Activated gamma-delta T cell treated with anti-CD3 and anti-CD28 coated beads, Interleukin-2, amount 50 U/mL, for 16 hours (primary cell): ENCODE data around the gene NTM.

ENCODE experiments used
- DNase-seq: peaks from one replicate; pipeline ENCODE4 v3.0.0-alpha.2; 2020; ENCODE audit warnings: low read depth

The NTM gene

DNA sequence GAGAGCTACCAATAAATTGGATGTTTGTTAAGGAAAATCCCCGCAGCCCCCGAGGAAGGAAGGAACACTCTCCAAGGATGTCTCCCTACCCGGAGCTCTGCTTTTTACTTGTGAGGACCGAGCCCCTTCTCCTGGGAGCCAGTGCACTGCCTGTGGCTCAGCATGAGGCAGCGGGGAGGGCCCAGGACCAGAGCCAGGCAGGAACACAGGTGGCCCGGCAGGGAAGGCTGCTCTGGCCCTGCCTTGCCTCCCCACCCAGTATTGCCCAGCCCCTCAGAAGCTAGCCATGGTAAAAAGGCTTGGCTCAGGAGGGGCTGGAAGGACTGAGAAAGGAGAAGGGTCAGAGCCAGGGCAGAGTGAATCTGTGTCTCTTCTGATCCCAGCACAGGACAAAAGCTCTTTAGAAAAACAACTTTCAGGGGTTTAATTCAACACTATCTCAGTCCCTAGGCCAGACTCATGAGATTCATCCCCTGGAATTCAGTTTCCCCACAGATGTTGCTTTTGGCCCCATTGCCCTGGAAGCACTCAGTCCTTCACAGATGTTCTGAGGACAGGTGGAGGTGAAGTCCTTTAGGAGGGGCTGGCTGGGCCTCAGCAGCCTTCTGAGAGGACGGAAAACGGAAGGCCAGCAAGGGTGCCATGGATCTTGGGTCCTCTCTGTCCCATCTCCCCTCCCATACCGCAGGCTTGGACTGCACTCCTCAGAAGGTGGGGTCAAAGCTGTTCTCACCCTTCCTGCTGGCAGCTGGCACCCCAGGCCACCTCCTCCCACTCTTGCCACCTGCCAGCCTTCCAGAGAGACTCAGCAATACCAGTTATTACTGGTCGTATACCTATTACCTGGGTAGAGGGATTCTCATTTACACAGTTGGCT is 318.9 kb downstream of the NTM start:
- DNase-seq, result no peak

DNA sequence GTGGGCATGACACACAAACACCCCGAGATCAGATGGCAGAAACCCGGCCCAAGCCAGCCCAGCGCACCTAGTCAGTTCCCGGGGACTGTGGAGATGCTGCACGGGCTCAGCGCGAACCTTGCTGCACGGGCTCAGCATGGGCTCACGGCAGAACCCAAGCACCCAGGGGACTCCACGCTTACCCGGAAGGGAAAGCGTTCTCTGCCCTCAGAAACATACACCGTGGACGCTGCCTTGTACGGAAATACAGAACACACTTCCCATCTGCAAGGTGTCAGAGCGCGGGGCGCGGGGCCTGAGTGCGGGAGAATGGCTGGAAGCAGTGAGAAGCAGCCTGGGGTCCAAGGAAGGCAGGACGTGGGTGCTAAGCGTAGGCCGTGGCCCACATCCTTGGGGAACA is 319.9 kb downstream of the NTM start:
- no peak for DNase-seq

DNA sequence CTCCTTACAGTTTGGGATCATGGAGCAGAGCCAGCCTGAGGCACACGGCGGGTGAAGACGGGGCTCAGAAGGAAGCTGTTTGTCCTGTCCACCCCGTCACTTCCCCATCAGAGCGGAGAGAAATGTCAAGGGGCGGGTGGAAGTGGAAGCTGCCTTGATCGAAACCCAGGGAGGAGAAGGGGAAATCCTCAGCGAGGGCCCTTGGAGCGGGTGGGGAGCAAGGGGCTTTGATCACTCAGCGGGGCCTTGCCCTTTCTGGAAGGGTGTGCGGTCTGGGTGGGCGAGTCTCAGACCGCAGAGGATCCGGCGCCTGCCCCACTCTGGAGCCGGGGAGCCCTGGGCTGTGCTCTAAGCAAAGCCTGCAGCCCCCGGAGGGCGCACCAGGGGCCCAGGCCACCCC is 320.4 kb downstream of the NTM start:
- DNase-seq, result no peak

GRCh38 chr11:131691181-131692041 is 321.0 kb downstream of the NTM start:
- DNase-seq, result no peak

DNA sequence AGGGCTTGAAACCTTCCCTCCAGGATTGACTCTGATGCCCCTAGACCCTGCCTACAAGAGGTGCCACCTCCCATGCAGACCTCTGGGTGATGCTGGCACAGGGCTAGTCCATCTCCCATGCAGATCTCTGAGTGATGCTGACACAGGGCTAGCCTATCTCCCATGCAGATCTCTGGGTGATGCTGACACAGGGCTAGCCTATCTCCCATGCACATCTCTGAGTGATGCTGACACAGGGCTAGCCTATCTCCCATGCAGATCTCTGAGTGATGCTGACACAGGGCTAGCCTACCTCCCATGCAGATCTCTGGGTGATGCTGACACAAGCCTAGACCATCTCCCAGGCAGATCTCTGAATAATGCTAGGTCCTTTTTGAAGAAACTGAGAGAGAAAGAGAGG is 321.7 kb downstream of the NTM start:
- DNase-seq, result no peak

DNA sequence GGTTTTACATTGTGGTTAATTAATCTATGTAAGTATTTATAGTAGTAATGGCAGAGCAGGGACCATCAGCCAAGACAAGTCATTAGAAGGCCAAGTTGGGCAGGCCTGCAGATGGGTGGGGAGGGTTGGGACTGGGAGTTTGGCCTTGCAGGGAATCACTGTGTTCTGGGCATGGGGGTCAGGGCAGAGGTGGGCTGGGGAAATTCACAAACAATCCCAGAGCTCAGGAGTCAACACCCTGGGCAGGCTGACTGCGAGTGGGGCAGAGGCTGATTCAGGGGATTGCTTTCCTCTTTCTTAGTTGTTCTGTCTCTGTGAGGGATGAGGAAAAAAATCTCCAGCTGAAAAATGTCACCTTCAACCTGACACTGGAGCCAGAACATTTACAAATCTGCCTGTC is 322.5 kb downstream of the NTM start:
- DNase-seq, result no peak

- no peak for DNase-seq
Measured at GRCh38 chr11:131693756-131694155, 323.3 kb downstream of the NTM start.

- DNase-seq, result peak; percentile 5
Measured at GRCh38 chr11:131694526-131695424, 324.4 kb downstream of the NTM start.

DNA sequence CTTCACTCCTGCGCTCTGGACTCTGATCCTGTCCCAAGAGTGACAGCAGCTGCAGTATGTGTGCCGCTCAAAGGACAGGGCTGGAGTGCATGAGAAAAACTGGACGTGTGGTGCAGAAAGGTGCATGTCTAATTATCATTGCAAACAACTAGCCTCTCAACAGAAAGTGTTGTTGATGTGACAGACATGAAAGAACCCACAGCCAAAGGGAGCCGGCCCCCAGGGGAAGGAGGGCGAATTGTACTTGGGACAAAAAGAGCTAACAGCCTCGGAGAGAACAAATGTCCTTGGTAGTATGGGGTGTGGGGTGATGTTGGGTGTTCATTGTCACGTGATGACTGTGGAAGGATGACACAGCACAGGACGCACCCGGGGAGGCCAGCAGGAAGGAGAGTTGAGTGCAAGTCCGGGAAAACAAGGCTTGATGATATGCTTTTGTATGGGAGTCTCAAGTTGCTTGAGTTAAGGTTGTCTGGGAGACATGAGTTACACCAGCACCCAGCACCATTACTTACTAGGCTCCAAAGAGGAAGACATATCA is 325.5 kb downstream of the NTM start:
- DNase-seq, result no peak

DNA sequence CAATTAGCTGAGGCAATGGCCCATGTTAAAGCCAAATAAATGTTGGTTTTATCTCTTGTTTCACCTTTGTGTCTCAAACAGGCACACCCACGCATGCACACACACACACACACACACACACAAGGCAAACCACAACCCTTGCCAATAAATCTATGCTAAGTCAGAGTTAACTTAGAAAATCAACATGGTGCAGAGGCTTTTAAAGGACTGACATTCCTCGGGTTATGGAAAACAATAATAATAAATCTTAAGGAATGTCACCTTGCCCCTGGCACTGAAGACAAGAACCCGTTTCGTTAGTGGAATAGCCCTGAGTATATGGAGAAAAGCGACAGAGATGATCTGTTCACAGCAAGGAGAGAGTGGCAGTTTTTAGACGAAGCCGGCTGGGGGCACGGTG is 326.3 kb downstream of the NTM start:
- DNase-seq, result no peak

DNA sequence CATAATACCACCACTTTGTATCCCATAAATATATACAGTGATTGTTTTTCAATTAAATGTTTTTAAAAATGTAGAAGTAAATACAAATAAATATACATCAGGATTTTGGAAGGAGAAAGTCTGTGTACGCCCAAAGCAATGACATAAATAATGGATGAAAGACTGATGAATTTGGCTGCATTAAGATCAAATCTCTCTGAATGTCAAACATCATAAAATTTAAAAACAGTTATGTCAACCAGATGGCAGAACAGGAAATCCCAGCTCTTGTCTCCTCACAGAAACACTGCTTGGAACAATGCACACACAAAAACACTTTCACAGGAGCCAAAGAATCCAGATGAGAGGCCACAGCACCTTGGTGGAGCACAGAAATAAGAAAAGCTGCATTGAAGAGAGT is 332.9 kb downstream of the NTM start:
- no peak for DNase-seq

DNA sequence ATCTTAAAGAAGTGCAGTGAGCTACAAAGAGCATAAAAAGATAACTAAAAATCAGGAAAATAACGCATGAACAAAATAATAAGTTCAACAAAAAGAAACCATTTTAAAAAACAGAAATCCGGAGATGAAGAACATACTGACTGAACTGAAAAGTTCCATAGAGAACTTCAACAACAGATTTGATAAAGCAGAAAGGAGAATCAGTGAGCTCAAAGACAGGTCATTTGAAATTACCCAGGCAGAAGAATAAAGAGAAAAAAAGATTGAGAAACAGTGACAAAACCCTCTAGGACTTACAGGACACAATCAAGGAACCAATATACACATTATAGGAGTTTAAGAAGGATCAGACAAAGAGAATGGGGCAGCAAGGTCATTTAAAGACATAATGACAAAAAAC is 334.3 kb downstream of the NTM start:
- no peak for DNase-seq

- DNase-seq, result no peak
Measured at GRCh38 chr11:131710511-131710910, 340.1 kb downstream of the NTM start.

GRCh38 chr11:131712897-131713296 is 342.5 kb downstream of the NTM start:
- DNase-seq, result no peak

DNA sequence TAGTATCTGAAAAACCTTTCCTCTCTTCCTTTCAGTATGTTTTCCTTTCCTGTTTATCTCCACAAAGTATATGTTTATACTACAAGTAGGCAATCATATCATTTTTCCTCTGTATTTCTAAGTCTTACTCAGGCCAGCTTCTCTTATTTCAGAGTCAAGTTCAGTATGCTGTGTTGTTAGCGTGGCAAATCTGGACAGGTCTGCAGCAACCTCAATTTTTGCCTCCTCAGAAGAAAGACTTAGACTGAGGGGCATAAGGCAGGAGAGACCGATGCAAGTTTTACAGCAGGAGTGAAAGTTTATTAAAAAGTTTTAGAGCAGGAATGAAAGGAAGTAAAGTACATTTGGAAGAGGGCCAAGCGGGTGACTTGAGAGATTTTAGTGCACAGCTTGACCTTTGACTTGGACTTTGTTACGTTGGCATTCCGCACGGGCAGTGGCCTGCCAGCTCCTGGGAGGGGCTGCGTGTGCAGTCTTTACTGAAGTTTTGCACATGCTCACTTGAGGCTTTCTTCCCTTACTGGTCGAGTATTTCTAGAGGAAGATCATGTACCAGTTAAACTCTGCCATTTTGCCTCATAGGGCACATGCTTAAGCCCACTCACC is 343.2 kb downstream of the NTM start:
- no peak for DNase-seq

- no peak for DNase-seq
Measured at GRCh38 chr11:131717616-131718015, 347.2 kb downstream of the NTM start.

DNA sequence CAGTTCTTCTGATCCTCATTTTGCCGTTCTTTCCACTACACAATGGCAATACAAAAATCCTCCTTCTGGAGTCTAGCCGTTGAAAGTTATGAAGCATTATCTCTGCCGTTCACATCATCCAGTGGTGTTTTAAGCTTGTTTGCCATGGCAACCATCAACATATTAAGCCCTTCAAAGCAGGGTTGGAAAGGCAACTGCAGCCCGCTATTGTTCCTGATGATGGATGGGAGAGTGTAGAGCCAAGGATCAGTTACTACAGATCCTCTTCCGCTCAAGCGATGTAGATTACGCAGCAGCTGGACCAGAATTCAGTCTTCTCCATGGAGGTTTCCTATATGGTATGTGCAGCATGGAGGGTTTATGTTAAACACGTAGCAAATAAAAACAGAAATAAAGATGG is 352.7 kb downstream of the NTM start:
- DNase-seq, result no peak

GRCh38 chr11:131724436-131724975 is 354.1 kb downstream of the NTM start:
- DNase-seq, result no peak

- DNase-seq, result no peak
Measured at GRCh38 chr11:131734871-131735270, 364.5 kb downstream of the NTM start.

DNA sequence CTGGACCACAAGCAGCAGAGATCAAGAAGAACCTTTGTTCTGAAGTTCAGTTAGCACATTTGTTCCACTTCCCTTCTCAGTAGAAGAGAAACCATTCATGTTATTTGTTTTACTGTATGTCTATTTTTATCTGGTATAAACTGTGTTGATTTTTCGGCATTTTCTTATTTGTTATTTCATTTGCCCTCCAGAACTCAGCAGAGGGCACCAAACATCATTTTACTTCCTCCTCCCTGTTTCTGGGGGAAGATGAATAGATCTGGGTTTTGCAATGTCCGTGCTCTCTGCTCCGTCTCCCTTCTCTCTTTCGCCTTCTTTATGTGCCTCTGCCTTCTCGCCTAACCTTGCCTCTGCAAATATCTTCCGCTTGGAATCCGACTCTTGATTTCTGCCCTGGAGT is 366.9 kb downstream of the NTM start:
- DNase-seq, result no peak

DNA sequence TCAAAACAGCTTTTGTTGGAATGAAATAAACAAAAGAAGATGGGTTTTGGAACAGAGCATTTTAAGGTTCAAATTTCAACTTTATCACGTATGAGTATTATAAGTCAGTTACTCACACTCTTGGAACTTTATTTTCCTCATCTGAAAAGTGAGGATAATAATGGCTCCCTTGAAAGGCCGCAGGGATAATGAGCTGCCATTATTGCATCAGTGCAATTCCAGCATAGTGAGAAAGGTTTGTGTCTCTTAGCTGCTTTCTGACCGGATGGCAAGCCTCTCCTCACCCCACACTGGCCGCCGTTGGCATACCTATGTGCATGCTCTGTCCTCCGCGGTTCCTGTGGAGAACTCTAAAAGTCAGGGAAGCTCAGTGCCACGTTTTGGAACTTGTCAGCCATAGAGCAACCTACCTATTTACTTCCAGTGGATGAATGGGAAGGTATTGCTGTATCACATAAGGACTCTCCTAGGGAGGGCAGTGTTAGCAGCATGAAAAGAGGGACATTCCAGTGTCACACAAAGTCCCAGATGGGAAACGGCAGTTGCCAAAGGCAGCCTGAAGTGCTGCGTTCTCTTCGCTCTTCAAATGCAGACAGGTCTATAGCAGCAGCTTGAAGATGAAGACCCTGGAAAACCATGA is 368.9 kb downstream of the NTM start:
- DNase-seq, result no peak
